Articular chondrocyte of knee joint (primary cell): Measurements from ENCODE around the gene LEF1. TPM values are rescaled to one million over a fixed set of nuclear protein-coding genes. Genes with fewer than 3 reads are reported as not detected.

Experiments
- total RNA-seq: library from RNA; depleted of rRNA; stranded (reverse); fragments of >200 nt; gene quantifications from 2 replicates; pipeline ENCODE4 v1.2.3, GENCODE V29; 2012

LEF1 gene
- total RNA-seq = 2.4 and 3.3 TPM in 2 replicates

DNA sequence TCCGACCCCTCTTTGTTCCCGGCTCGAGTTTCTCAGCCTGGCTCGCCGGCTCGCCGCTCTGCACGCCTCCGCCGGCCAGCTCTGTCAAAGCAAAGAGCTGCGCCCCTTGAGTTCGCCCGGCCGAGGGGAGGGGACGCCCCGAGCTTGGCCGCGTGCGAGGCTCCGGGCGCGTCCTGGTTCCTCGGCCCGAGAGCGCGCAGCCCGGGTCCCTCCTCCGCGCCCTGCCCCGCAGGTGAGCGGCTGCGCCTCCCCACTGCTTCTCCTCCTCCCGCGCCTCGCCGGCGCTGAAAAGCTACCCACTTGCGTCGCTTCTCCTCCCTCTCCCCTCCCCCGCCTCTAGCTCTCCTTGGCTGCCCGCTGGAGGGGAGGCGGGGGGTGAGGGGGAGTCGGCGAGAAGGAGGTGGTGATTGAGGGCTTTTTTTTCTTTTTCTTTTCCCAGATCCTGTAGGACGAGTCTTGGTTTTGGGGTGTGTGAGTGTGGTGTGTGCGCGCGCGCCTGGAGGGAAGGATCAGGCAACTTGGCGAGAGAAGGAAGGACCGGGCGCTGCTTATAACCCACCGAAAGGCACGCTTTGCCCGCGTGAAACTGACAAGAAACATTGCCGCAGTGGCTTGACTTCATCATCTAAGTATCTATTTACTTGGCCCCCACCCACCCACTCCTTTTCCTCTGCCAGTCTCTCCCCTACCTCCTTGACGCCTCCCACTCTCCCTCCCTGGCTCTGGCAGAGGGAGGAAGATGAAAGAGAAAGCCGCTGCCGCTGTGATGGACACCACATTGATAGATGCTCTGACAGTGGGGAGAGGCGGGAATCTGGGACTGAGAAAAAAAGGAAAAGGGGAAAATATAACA, at the start of gene LEF1:
LEF1 (minus strand) TSS at position 262 of the 853 bp plus-strand sequence. CDS start 1,165 bp downstream, outside the sequence.

Other genes with a start within 250 kb of the LEF1 start
- gene CYP2U1, start 237.4 kb downstream of the LEF1 start, total RNA-seq = 19.5 and 24.2 TPM in 2 replicates
- 11.1 and 11.4 TPM in 2 replicates for gene HADH, start 179.0 kb downstream of the LEF1 start, total RNA-seq